ENCODE measurements around the gene NPEPPS.
"Not testable (repeated sequence)": the region's sequence is repeated elsewhere in the genome, so short reads cannot be mapped to it uniquely, and the experiment has no call there.

Gene NPEPPS

DNA sequence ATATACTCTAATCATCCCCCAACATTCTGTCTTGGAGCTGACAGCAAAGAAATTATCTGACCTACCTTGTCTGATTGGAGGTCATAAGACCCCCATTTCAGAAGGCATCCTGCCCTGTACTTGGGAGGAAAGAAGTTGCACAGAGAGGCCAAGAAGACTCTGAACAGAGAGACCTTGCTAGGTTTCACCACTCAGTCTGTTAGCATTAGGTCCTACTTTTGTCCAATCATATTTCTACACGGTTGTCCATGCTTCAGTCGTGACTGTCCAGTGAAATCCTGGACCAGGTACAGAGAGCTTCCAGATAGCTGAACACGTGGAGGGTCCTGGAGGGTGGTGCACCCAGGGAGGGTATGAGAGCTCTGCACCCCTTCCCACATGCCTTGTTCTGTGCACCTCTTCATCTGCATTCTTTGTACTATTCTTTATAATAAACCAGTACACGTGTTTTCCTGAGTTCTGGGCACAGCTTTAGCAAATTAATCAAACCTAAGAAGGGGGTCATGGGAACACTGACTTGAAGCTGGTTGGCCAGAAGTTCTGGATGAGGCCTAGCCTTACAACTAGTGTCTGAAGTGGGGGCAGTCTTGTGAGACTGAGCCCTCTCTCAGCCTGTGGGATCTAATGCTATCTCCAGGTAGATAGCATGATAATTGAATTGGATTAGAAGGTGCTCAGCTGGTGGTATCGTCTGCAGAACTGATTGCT, 30.9 kb downstream of the NPEPPS start:
- not testable (repeated sequence) for H3K4me3 ChIP-seq (ENCODE audit: low read depth, low read length)

DNA sequence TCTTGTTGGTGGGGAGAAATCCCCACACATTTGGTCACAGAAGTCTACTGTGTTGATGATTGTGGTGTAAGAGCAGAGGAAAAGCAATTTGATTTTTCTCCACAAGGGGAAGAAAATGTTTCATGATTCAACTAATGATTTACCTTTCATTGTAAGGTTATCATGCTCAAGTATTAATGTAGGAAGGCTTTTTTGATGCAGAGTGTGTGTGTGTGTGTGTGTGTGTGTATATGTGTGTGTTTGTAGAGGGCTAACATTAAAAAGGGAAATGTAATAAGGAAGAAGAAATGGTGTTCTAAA, 31.4 kb downstream of the NPEPPS start:
- not testable (repeated sequence) for H3K4me3 ChIP-seq (ENCODE audit: low read depth, low read length)

DNA sequence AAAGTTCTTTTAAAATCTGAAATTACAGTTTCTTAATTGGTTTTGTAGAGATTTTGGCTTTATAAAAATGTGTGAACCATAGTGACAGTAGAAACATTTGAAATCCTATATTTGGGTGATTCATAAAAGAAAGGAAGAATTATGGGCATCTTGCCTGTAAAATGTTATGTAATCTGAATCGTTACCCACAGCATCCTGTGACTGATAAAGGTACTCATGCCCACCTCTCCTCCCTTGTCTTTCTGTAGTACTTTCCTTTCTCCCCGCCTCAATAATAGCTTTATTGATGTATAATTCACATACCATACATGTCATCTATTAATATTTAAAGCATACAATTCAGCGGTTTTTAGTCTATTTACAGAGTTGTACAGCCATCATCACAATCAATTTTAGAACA, 36.4 kb downstream of the NPEPPS start:
- H3K4me3 ChIP-seq (ENCODE audit: low read depth, low read length) = not testable (repeated sequence)

DNA sequence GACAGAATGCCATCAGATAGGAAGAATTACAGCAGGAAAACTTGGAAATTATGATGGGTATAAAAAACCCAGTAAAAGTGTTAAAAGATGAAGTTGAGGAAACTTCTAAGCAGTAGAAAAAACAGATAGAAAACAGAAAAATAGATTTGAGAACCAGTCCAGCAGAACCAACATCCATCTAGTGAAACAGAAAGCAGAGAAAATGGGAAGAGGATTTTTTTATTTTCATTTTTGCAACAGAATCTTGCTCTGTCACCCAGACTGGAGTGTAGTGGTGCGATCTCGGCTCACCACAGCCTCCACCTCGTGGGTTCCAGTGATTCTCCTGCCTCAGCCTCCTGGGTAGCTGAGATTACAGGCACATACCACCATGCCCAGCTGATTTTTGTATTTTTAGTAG, 41.7 kb downstream of the NPEPPS start:
- H3K4me3 ChIP-seq (ENCODE audit: low read depth, low read length) = not testable (repeated sequence)

DNA sequence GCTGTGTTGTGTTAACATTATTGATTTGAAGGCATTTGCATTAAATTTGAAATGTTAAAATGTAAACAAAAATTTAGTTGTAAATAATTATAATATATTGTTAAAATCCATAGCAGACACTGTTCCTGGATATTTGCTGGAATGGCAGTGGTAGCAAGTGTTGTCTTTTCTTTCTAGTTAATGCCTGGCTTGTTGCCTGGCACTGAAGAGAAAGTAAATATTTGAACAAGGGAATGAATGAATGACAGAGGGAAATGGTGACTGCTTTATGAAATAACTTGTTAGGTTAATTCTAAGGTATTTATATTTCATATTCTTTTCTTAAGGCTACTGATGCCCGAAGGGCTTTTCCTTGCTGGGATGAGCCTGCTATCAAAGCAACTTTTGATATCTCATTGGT, 51.5 kb downstream of the NPEPPS start:
- H3K4me3 ChIP-seq (ENCODE audit: low read depth, low read length) = not testable (repeated sequence)

DNA sequence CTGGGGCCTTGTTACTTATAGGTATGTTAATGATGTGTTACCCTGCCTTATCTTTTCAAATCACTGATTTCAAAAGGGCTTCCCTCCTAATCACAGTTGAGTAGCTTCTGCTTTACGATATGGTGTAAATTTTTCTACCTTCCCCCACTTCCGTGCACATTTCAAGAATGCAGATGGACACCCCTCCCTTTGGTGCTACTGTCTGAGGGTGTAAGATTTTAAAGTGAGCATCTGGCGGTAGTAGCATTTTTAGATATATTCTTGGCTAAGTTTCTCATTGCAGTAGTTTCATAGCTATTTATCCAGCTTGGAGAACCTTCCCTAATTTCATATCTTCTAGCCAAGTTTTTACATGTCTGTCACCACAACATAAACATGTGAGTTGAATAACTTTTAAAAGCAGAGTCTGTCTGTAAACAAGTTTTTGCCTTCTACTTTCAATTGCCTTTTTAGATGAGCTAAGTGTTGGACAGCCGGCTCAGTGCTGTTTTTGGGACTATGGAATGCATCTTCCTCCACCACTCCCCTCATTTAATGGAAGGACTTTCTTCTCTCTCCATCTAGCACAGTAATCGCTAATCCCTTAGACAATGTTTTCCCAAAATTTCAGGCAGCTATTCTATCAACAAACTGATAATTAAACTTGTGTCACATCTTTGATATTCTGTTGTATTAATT, 55.6 kb downstream of the NPEPPS start:
- H3K4me3 ChIP-seq (ENCODE audit: low read depth, low read length) = not testable (repeated sequence)

DNA sequence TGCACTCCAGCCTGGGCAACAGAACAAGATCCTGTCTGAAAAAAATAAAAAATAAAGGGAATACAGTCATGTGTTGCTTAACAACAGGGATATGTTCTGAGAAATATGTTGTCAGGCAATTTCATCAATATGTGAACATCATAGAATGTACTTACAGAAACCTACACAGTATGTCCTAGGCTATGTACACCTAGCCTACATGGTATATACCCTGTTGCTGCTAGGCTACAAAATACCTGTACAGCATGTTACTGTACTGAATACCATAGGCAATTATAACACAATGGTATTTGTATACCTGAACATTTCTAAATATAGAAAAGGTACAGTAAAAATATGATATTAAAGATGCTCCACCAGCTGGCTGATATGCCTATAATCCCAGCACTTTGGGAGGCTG, 62.6 kb downstream of the NPEPPS start:
- H3K4me3 ChIP-seq (ENCODE audit: low read depth, low read length) = not testable (repeated sequence)

DNA sequence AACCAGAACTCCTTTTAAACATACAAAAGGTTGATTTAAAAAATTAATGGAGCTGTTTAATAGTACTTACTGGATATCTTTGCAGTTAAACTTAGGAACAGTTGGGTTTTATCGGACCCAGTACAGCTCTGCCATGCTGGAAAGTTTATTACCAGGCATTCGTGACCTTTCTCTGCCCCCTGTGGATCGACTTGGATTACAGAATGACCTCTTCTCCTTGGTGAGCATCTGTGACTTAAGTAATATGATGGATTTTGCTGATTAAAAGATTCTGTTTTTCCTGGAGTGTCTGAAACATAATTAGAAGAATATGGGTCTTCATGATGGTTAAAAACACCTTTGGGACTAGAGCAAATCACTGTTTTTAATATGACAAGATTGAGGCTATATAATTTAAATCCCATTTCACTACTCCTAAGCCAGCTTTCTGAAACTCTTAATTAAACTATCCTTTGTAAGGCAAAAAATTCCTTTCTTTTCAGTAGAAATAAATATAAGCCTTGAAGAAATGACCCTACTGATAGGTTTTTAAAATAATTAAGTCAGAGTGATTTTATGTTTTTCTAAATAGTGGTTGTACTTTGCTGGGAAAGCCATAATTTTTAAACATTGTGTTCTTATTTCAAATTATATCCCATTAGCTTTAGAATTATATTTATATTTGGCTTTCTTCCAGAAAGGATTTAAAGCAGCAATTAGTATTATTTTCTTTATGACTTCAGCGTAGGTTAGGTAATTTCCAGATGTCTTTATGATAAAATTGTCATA, 73.1 kb downstream of the NPEPPS start:
- H3K4me3 ChIP-seq (ENCODE audit: low read depth, low read length) = no peak overlapping the region

DNA sequence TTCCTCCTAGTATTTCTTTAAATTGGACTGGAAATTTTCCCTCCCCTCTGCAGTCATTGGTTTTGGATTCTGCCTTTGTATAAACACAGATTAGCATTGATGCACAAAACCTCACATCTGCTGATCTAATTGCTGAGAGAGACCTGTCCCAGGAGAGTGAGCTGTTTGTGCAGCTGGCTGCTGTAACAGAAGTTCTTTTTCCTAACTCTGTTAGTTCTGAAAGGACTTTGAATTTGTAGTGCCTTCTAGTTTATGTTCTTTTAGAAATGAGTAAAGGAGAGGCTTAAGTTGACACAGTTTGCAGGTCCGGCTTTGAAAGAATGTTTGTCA, 73.7 kb downstream of the NPEPPS start:
- no peak overlapping the region for H3K4me3 ChIP-seq (ENCODE audit: low read depth, low read length)

DNA sequence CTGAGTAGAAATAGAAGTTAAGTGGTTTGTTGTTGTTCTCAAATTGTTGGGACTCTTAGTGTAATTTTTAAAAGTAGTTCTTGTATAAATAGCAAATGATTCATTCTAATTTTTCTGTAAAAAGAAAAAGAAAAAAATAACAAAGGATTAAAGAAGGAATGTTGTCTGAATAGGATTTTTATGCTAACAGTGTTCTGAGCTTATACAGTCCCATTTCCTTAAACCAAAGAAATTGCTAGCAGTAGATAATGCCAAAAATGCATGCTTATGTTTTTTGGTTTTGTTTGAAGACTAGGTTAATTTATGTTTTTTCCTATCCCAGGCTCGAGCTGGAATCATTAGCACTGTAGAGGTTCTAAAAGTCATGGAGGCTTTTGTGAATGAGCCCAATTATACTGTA, 74.1 kb downstream of the NPEPPS start:
- no peak overlapping the region for H3K4me3 ChIP-seq (ENCODE audit: low read depth, low read length)

DNA sequence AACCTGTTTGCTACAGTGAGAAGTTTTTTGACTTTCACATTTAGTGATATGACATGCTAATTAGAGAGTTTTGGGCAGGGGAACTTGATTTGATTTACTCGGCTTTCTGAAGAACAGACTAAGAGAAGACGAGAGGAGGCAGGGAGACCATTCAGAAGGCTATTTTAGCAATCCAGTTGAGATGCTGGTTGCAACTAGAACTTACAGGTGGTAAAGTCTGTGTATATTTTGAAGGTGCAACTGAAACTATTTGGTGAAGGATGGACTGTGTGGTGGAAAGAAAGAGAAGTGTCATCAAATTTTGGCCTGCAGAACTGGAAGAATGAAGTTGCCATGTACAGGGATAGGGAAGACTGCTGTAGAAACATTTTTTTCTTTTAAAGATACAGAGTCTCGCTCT, 76.6 kb downstream of the NPEPPS start:
- H3K4me3 ChIP-seq (ENCODE audit: low read depth, low read length) = no peak overlapping the region

DNA sequence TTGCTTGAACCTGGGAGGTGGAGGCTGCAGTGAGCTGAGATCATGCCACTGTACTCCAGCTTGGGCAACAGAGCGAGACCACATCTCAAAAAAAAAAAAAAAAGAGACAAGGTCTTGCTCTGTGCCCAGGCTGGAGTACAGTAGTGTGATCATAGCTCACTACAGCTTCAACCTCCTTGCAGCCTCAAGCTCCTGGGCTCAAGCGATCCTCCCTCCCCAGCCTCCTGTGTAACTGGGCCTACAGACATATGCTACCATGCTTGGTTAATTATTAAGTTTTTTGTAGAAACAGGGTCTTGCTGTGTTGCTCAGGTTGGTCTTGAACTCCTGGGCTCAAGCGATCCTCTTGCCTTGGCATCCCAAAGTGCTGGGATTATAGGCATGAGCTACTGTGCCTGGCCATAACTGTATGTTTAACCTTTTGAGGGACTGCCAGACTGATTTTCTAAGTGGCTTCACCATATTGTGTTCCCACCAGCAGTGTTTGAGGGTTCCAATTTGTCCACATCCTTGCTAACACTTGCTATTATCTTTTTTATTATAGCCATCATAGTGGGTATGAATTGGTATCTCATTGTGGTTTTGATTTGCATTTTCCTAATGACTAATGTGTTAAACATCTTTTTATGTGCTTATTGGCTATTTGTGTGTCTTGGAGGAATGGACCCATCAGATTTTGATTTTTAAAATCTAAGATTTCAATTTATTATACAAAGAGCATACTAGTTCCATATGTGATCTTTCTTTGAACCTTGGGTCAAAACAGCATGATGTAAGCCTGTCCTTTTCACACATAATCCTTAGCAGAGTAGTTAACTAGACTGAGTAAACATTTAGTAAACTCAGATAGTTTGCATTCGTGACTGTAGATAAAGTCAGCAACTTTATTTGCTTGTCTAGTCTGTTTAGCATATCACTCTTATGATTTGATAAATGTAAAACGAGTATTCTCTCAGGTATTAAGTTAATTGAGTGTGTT, 80.8 kb downstream of the NPEPPS start:
- no peak overlapping the region for H3K4me3 ChIP-seq (ENCODE audit: low read depth, low read length)

DNA sequence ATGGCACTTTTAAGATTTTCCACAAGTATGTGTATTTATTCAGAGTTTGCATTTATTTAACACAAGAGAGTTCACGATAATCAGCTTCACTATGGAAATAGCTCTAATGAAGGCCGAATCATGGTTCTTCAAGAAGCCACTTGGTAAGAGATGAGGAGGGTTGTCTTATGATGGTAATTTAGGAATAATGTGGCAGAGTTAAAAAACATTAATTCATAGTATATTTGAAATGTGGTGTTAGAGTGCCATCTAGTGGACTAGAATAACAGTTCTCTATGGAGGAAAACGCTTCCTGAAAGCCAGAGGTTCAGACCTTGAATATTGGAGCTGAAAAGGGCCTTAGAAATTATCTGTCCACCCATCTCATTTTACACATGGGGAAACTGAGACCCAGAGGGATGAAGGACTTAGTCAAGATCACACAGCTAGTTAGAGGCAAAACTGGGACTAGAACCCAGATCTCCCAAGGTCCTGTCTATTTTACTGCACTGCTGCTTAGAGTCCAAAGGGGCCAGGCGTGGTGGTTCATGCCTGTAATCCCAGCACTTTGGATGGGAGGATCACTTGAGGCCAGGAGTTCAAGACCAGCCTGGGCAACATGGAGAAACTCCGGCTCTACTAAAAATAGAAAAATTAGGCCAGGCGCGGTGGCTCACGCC, 85.0 kb downstream of the NPEPPS start:
- no peak overlapping the region for H3K4me3 ChIP-seq (ENCODE audit: low read depth, low read length)

DNA sequence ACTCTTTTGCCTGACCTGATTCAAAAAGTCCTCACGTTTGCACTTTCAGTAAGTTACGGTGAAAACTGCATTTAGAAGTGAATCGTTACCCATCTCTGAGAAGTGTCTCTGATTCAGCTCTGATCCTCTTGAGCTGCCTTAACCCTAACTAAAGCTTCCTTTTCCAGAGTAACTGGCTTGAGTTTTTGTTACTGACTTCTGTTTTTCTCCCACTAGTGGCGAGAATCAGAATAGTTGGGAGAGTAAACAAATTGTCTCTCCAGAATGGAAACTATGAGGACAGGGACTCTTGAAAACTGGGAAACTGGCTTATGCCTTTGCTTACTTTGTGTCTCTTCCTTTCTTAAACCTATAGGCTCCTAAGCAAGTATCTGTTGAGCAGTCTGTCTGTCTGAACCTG, 87.5 kb downstream of the NPEPPS start:
- H3K4me3 ChIP-seq (ENCODE audit: low read depth, low read length) = no peak overlapping the region

DNA sequence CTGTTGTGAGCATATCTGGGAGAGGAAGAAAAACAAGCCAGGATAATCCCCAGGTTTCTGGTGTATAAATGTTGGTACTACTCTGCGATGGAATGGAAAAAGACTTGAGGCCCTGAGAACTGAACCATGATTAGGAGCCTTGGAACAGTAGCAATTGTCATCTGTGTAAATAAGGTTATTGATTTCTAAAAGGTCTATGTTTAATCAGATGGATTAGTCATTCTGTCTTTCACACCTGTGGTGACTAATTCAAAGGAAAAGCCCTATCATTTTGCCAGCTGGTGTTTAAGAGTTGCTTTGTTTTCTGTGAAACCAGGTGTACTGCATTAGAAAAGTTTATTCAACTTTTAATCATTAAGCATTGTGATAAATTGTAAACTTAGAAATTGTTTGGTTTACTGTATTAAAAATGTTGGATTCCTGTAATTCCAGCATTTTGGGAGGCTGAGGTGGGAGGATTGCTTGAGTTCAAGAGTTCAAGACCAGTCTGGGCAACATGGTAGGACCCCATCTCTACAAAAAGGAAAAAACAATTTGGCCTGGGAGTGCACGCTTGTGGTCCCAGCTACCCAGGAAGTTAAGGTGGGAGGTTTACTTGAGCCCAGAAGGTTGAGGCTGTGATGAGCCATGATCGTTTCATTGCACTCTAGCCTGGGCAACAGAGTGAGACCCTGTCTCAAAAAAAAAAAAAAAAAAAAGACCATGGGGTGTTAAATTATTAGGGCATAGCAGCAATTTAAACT, 89.8 kb downstream of the NPEPPS start:
- no peak overlapping the region for H3K4me3 ChIP-seq (ENCODE audit: low read depth, low read length)

DNA sequence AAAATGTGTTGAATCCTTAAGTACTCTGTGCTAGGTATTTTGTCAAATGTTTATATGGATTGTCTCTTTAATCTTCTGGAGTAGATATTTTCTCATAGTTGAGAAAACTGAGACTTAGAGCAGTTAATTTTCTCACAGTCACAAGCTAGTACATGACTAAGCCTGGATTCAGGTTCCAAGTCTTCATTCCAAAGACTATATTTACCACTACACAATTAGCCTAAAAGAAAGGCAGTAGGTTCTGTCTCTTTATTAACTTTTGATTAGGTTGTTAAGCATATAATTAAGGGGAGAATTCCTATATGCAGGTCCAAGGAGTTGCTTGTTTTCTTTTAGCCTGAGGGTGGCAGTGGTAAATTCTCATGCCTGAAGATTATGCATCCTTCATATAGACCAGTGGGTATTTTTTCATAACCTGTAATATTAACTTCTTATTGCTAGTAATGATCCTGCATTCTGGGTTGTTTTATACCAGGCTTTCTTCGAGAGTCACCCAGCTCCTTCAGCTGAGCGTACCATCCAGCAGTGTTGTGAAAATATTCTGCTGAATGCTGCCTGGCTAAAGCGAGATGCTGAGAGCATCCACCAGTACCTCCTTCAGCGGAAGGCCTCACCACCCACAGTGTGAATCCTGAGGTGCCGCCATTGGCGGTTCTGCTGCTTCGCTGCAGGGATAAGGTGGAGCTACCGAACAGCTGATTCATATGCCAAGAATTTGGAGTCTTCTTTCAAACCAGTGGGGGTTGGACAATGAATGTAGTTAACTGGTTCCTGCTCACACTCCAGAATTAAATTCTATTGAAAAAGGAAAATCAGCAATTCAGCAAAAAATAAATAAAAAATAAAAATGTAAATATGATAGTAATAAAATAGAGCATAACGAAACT, 90.6 kb downstream of the NPEPPS start:
- no peak overlapping the region for H3K4me3 ChIP-seq (ENCODE audit: low read depth, low read length)

DNA sequence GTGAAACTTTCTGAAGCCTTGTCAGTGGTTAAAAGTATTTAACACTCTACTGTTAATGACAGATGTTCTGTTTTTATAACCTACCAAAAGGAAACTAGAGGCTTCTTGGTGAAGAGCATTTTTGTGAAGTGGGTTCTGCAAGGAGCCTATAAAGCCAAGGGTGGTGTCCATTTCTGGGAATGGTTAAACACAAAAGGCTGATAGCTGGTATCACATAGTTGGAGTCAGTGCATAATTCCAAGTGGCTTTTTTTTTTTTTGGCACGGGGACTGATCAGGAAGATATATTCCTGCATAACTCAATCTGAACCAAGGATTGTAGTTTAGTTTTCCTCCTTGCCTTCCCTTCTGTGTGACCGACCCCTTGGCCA, 91.3 kb downstream of the NPEPPS start:
- H3K4me3 ChIP-seq (ENCODE audit: low read depth, low read length) = no peak overlapping the region

DNA sequence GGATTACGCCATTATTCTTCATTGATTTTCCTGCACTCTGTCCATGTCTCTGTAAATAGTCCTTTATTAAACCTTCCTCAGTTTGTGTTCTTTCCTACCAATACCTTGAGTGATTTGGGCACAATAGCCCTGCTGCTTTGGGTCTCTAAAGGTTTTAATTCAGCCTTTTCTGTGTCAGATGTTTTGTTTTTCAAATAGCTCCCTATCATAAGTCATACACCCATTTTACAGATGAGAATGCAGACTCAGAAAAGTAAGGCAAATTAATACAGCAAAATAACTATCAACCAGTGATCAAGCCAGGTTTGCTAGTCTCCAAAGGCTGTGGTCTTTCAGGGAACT, 93.8 kb downstream of the NPEPPS start:
- H3K4me3 ChIP-seq (ENCODE audit: low read depth, low read length) = no peak overlapping the region

DNA sequence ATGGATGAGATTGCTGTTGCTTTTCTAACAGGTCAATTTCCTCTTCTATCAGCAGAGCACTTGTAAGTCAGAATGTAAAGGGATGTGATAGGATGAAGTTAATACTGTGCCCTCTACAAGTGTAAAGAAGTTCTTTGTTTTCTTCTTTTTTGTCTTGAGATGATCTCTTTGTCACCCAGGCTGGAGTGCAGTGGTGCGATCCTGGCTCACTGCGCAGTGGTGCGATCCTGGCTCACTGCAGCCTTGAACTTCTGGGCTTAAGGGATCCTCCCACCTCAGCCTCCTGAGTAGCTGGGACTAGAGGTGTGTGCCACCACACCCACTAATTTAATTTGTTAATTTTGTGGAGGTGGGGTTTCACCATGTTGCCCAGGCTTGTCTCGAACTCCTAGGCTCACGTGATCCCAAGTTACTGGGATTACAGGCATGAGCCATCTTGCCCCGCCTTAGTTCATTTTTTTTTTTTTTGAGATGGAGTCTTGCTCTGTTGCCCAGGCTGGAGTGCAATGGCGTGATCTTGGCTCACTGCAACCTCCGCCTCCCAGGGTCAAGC, 97.2 kb downstream of the NPEPPS start:
- H3K4me3 ChIP-seq (ENCODE audit: low read depth, low read length) = no peak overlapping the region

Measured in iPS-11a (cell line).